Ishikawa (cell line): ENCODE data around the gene INHBE.
A peak's percentile ranks its signal among the peaks of the same experiment; 100 is the strongest.

Experiments
- CEBPB ChIP-seq: IDR thresholded peaks from 2 replicates; pipeline ENCODE4 v1.6.1; 2012
- CREB1 ChIP-seq: IDR thresholded peaks from 2 replicates; pipeline ENCODE4 v1.6.1; 2012; ENCODE audit warnings: low read depth
- EGR1 ChIP-seq: IDR thresholded peaks from 2 replicates; pipeline ENCODE4 v1.6.1; 2012
- EP300 ChIP-seq: IDR thresholded peaks from 2 replicates; pipeline ENCODE4 v1.6.1; 2012; ENCODE audit warnings: borderline replicate concordance
- FOXM1 ChIP-seq: IDR thresholded peaks from 2 replicates; pipeline ENCODE4 v1.6.1; 2012; ENCODE audit warnings: low read depth, borderline replicate concordance
- NFIC ChIP-seq: IDR thresholded peaks from 2 replicates; pipeline ENCODE4 v1.6.1; 2012
- RAD21 ChIP-seq: IDR thresholded peaks from 2 replicates; pipeline ENCODE4 v1.6.1; 2012; ENCODE audit warnings: low read depth
- TAF1 ChIP-seq: IDR thresholded peaks from 2 replicates; pipeline ENCODE4 v1.6.1; 2012; ENCODE audit warnings: low read depth, mild to moderate bottlenecking
- TCF12 ChIP-seq: IDR thresholded peaks from 2 replicates; pipeline ENCODE4 v1.6.1; 2012; ENCODE audit warnings: low read depth
- TEAD4 ChIP-seq: IDR thresholded peaks from 2 replicates; pipeline ENCODE4 v1.6.1; 2012
- YY1 ChIP-seq: IDR thresholded peaks from 2 replicates; pipeline ENCODE4 v1.6.1; 2012; ENCODE audit warnings: low read depth
- ZBTB7A ChIP-seq: IDR thresholded peaks from 2 replicates; pipeline ENCODE4 v1.6.1; 2012; ENCODE audit warnings: low read depth
- TF ChIP-seq, protein P1 (sequence below): IDR thresholded peaks from 2 replicates; pipeline ENCODE4 v1.6.1; 2012
- TF ChIP-seq, protein P2 (sequence below): IDR thresholded peaks from 2 replicates; pipeline ENCODE4 v1.6.1; 2012; ENCODE audit warnings: low read depth, mild to moderate bottlenecking
- TF ChIP-seq, protein P3 (sequence below): IDR thresholded peaks from 2 replicates; pipeline ENCODE4 v1.6.1; 2012

INHBE gene

GRCh38 chr12:57476993-57477709, 22.0 kb downstream of the INHBE start:
- TF ChIP-seq ZBTB7A: no peak
- no peak for TF ChIP-seq RAD21
- TF ChIP-seq, protein P1, sequence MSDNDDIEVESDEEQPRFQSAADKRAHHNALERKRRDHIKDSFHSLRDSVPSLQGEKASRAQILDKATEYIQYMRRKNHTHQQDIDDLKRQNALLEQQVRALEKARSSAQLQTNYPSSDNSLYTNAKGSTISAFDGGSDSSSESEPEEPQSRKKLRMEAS: no peak

DNA sequence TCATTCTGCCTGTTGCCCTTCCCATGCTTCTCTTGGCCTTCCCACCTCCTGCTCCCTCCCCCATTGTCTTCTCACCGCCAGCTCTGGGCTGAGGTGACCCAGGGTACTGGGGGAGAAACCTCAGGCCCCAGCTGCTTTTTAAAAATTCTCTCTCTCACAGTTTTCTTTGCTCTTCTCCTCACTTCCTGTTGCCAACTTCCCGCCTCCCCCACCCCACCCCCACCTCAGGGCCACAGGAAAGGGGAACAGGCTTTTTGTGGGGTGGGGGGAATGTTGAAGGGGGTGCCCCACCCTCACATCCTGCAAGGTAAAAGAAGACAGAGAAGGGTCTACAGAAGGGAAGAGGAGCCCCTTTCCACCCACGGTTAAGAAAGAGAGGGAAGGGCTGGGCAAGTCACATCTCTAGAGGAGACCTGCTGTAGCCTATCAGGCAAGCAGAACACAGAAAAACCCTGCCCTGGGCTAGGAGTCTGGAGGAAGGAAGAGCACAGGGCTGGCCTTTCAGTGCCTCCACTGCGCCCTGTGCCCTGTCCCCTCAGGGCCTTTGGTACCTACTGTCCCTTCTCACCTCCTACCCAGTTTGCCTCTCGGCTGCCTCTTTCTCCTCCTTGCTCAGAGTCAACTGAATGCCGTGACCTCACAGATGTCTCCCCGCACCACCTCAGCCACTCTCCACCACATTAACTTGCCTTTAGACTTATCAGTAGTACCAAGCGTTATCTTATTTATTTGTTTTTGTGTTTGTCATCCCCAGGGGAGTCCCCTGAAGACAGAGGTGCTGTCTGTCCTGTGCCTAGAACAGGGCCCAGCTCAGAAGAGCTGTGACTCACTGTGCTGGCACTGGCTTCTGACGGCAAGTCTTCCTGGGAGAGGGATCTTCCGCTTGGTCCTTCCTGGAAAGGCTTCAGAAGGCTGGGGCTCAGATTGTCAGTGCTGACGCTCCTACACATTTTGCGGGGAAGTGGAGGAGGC, 22.9 kb downstream of the INHBE start:
- TF ChIP-seq NFIC: no peak

DNA sequence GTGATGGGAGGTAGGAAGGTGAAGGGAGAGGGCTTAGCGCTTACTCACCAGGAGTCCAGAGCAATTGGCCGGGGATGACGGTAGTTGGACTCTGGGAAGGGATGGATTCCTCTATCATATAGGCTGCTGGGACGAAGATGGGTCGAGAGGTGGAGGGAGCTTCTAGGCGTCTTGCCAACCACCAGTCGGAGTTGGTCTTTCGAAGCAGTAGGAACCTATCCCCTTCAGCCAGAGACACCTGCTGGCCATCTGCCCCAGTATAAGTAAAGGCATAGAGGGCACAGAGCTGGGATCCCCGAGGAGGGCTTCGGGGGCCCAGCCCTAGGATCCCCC, 23.9 kb downstream of the INHBE start:
- no peak for TF ChIP-seq RAD21
- no peak for TF ChIP-seq TCF12

DNA sequence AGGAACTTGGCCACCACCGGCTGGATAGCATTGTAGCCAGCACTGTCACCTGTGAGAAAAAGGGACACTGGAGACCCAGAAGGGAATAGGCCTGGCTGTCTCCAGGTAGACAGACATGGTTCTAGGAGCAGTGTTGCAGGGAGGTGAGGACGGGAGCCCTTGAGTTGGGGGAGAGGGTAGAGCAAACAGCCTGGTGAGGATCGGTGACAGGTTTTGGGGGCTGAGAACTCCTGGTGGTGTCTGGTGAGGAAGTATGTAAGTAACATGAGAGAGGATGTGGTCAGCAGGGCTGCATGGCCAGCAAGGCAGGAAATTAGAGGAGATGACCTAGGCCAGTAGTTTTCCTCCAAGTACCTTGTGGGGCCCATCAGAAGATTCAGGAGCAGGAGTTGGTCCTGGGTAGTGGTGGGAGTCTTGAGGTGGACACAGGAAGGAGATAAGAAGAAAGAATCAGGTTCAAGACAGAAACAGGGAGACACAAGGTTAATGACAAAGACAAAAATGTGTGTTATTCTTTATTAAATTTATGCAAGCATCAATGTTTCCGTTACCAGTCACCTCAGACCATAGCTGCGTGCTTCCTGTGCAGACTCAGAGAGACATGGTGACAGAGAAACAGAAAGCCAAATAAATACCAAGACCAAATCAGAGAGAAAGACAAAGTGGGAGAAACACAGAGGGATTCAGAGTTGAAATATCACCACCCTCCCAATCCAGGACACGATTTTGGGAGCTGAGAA, 24.4 kb downstream of the INHBE start, which contains the start of gene ARHGAP9:
TSS of gene ARHGAP9 (minus strand) at position 491 of the 740 bp plus-strand sequence. CDS start at position 31, 460 bp downstream.
- TF ChIP-seq FOXM1 (no peak), EGR1 (no peak), TEAD4 (no peak)

GRCh38 chr12:57481671-57482070, 26.6 kb downstream of the INHBE start:
- no peak for TF ChIP-seq EP300
- TF ChIP-seq, protein P1: no peak
- TF ChIP-seq, protein P2, sequence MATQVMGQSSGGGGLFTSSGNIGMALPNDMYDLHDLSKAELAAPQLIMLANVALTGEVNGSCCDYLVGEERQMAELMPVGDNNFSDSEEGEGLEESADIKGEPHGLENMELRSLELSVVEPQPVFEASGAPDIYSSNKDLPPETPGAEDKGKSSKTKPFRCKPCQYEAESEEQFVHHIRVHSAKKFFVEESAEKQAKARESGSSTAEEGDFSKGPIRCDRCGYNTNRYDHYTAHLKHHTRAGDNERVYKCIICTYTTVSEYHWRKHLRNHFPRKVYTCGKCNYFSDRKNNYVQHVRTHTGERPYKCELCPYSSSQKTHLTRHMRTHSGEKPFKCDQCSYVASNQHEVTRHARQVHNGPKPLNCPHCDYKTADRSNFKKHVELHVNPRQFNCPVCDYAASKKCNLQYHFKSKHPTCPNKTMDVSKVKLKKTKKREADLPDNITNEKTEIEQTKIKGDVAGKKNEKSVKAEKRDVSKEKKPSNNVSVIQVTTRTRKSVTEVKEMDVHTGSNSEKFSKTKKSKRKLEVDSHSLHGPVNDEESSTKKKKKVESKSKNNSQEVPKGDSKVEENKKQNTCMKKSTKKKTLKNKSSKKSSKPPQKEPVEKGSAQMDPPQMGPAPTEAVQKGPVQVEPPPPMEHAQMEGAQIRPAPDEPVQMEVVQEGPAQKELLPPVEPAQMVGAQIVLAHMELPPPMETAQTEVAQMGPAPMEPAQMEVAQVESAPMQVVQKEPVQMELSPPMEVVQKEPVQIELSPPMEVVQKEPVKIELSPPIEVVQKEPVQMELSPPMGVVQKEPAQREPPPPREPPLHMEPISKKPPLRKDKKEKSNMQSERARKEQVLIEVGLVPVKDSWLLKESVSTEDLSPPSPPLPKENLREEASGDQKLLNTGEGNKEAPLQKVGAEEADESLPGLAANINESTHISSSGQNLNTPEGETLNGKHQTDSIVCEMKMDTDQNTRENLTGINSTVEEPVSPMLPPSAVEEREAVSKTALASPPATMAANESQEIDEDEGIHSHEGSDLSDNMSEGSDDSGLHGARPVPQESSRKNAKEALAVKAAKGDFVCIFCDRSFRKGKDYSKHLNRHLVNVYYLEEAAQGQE: no peak
- TF ChIP-seq ZBTB7A: no peak
- no peak for TF ChIP-seq RAD21
- no peak for TF ChIP-seq TEAD4
- TF ChIP-seq CREB1: no peak
- TF ChIP-seq TCF12: no peak
- TF ChIP-seq YY1: no peak

- TF ChIP-seq RAD21 (no peak), YY1 (no peak), FOXM1 (no peak), NFIC (no peak), TEAD4 (peak; percentile 65), EGR1 (no peak)
These were observed 28.4 kb downstream of the INHBE start for GRCh38 chr12:57483466-57483865.

DNA sequence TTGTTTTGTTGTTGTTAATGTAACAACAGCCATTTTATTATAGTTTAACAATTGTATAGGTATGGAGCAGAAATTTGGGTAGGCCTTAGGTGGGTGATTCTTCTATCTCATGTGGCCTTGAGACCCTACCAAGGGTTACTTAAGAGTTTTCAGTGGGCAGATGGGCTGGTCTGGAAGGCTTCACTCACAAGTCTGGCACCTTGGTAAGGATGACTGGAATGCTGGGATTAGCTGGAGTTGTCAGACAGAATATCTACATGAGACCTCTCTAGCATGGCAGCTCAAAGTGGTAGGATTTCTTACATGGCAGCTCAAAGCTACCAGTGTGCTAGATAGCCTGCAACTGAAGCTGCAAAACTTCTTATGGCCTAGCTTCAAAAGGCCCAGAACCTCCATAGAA, 30.6 kb downstream of the INHBE start:
- no peak for TF ChIP-seq TCF12
- TF ChIP-seq, protein P3, sequence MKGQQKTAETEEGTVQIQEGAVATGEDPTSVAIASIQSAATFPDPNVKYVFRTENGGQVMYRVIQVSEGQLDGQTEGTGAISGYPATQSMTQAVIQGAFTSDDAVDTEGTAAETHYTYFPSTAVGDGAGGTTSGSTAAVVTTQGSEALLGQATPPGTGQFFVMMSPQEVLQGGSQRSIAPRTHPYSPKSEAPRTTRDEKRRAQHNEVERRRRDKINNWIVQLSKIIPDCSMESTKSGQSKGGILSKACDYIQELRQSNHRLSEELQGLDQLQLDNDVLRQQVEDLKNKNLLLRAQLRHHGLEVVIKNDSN: no peak
- no peak for TF ChIP-seq CREB1
- no peak for TF ChIP-seq NFIC
- no peak for TF ChIP-seq YY1
- TF ChIP-seq EGR1: no peak
- TF ChIP-seq FOXM1: no peak
- TF ChIP-seq TAF1: no peak
- no peak for TF ChIP-seq ZBTB7A
- TF ChIP-seq, protein P1: no peak
- no peak for TF ChIP-seq CEBPB
- TF ChIP-seq EP300: no peak
- TF ChIP-seq, protein P2: no peak
